ENCODE data around the gene GGA1. TPM values are rescaled to one million over a fixed set of nuclear protein-coding genes. Genes with fewer than 3 reads are reported as not detected.
"Not testable (repeated sequence)": the region's sequence is repeated elsewhere in the genome, so short reads cannot be mapped to it uniquely, and the experiment has no call there.

The GGA1 gene
- total RNA-seq, 2 donors from 2014 or later: 85.5 to 142 TPM

DNA sequence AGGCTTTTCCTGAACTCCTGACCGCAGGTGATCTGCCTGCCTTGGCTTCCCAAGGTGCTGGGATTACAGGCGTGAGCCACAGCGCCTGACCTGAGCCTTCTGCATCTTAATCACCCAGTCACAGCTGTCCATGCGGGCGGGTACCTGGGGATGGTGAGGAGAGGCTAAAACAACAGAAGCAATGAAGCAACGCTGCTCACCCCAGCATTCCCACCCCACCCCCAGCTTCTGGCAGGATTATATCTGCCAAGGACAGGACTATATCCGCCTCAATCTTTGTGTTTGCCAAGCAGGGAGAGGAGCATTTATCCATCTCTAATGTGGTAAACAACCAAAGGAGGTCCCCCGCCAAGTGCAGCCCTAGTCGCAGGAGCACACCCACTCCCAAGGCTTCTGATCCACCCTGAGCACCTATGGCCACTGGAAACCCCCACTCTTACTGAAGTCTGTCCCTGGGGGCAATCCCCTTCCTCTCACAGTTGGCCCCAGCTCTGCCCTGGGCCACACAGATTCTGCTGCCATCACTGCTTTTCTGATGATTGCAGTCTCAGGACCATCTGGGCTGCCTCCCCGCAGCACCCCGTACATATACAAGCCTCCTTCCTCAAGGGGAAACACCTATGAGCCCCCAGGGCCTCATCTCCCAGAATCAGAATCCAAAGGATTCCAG is 20.0 kb upstream of the GGA1 start:
- no peak for DNase-seq (ENCODE audit: low spot score)
- H3K36me3 Mint-ChIP-seq: no peaks in the 10 kb centered on the region
- no peak overlapping the region for H3K27ac Mint-ChIP-seq
- ATAC-seq: no peak
- no peaks in the 10 kb centered on the region for H3K9me3 Mint-ChIP-seq
- peaks cover 11 to 13% of the 10 kb centered on the region in 2 donors for H3K4me1 Mint-ChIP-seq (ENCODE audit: low read depth in 2 of 2)
- H3K4me3 Mint-ChIP-seq: no peak overlapping the region
- peaks cover 7 to 8% of the 10 kb centered on the region in 2 donors for H3K27me3 Mint-ChIP-seq

DNA sequence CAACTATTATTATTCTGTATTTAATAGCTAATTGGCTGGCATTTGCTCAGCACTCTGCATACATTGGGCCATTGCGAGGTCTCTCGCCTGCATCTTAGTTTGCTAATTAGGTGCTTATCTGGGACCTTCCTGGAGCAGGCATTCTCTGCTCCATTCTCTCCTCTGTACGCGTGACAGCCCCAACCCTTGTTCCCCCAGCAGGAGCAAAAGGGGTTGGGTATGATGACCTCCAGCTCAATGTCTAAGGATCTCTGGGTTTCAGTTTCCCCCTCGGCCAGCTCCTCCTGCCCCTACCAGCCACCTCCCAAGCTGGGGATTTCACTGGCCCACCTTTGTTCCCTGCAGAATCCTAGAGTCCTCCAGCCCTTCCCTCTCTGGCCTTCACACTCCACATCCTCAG is 19.0 kb upstream of the GGA1 start:
- Mint-ChIP-seq H3K4me1 (ENCODE audit: low read depth in 2 of 2) (peaks cover 11 to 13% of the 10 kb centered on the region in 2 donors), H3K27me3 (peaks cover 7 to 8% of the 10 kb centered on the region in 2 donors), H3K4me3 (no peak overlapping the region), H3K36me3 (no peaks in the 10 kb centered on the region), H3K9me3 (no peaks in the 10 kb centered on the region), H3K27ac (no peak overlapping the region)
- DNase-seq (ENCODE audit: low spot score) (no peak), ATAC-seq (no peak)

GRCh38 chr22:37591081-37591480 is 17.6 kb upstream of the GGA1 start:
- ATAC-seq; H3K27me3 Mint-ChIP-seq; H3K27ac Mint-ChIP-seq; H3K9me3 Mint-ChIP-seq; H3K36me3 Mint-ChIP-seq; H3K4me3 Mint-ChIP-seq; DNase-seq (ENCODE audit: low spot score): not testable (repeated sequence)
- peaks cover 11 to 13% of the 10 kb centered on the region in 2 donors for H3K4me1 Mint-ChIP-seq (ENCODE audit: low read depth in 2 of 2)

- peaks cover 11 to 13% of the 10 kb centered on the region in 2 donors for H3K4me1 Mint-ChIP-seq (ENCODE audit: low read depth in 2 of 2)
- H3K27me3 Mint-ChIP-seq: peaks cover 0 to 5% of the 10 kb centered on the region in 2 donors
- no peaks in the 10 kb centered on the region for H3K36me3 Mint-ChIP-seq
- H3K9me3 Mint-ChIP-seq: no peaks in the 10 kb centered on the region
- peak overlapping the region; percentile 43 to 66 for H3K27ac Mint-ChIP-seq
- DNase-seq (ENCODE audit: low spot score): no peak
- H3K4me3 Mint-ChIP-seq: peak overlapping the region; percentile 75
- no peak for ATAC-seq
Measured at GRCh38 chr22:37591823-37592404, 16.7 kb upstream of the GGA1 start.

DNA sequence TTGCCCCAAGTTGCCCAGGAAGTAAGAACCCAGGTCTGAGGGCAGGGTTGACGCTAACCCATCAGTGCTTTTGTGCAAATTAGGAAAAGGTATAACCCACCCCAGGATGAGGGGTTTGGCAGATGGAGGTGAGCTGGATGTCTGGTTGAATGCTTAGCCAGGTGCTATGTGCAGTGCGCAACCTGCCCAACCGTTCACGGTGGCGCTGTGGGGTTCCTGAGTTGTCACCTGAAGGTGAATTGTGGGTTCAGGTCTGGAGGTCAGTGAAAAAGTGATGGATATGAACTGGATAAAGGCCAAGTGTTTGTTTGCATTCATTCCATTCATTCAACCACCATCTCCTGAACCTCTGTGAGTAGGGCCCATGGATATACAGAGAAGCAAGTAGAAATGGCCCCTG is 14.4 kb upstream of the GGA1 start:
- no peak overlapping the region for H3K27ac Mint-ChIP-seq
- H3K9me3 Mint-ChIP-seq: no peaks in the 10 kb centered on the region
- no peak for ATAC-seq
- peaks cover 0 to 2% of the 10 kb centered on the region in 2 donors for H3K27me3 Mint-ChIP-seq
- H3K36me3 Mint-ChIP-seq: no peaks in the 10 kb centered on the region
- no peak for DNase-seq (ENCODE audit: low spot score)
- peaks cover 11 to 13% of the 10 kb centered on the region in 2 donors for H3K4me1 Mint-ChIP-seq (ENCODE audit: low read depth in 2 of 2)
- no peak overlapping the region for H3K4me3 Mint-ChIP-seq

- Mint-ChIP-seq H3K4me3 (no peak overlapping the region), H3K27me3 (peaks cover 0 to 4% of the 10 kb centered on the region in 2 donors), H3K27ac (no peak overlapping the region), H3K36me3 (no peaks in the 10 kb centered on the region), H3K9me3 (no peaks in the 10 kb centered on the region), H3K4me1 (ENCODE audit: low read depth in 2 of 2) (peaks cover 0 to 10% of the 10 kb centered on the region in 2 donors)
- ATAC-seq (no peak), DNase-seq (ENCODE audit: low spot score) (no peak)
Measured at GRCh38 chr22:37599153-37599552, 9.5 kb upstream of the GGA1 start.

- ATAC-seq (no peak), DNase-seq (ENCODE audit: low spot score) (no peak)
- Mint-ChIP-seq H3K36me3 (no peaks in the 10 kb centered on the region), H3K4me1 (ENCODE audit: low read depth in 2 of 2) (peaks cover 12 to 20% of the 10 kb centered on the region in 2 donors), H3K4me3 (no peak overlapping the region), H3K9me3 (no peaks in the 10 kb centered on the region), H3K27ac (peak overlapping the region in 1 of 2 donors; percentile 56), H3K27me3 (peaks cover 0 to 4% of the 10 kb centered on the region in 2 donors)
Measured at GRCh38 chr22:37601203-37601539, 7.5 kb upstream of the GGA1 start.

DNA sequence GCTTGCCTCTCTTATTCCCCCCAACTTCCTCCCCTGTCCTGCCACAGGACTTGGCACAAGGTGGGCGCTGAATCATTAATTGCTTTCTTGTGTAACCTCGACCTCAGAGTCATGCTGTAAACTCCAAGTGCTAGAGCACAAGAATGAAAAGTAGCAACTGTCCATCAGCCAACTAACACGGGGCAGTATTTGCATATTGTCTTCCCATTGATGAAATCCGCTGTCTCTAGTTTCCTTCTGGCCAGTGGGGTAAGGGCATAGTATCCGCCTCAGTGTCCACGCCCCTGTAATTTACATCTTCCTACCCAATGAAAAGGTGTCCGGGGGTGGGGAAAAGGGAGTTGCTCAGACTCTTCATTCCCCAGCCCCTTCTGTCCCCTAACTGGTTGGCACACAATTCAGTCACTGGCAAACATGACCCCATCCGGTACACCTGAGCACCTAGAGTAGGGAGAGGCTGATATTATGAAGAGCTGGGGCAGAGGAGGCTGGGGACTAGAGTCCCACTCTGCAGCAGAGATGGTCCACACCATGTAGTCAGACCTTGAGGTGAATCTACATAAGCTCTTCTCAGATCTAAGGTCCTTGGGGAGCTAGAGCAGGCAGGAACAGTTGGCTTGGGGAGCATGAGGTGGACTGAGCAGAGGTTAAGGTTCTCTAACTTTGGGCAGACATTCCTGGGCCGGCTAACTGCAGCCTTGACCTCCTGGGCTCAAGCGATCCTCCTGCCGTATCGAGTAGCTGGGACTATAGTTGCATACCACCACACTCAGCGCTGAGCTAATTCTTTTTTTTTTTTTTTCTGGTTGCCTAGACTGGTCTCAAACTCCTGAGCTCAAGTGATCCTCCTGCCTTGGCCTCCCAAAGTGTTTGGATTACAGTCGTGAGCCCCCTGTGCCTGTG is 6.8 kb upstream of the GGA1 start:
- peaks cover 0 to 4% of the 10 kb centered on the region in 2 donors for H3K27me3 Mint-ChIP-seq
- H3K4me3 Mint-ChIP-seq: no peak overlapping the region
- ATAC-seq: peak; percentile 24 to 69
- H3K27ac Mint-ChIP-seq: peak overlapping the region in 1 of 2 donors; percentile 56
- DNase-seq (ENCODE audit: low spot score): no peak
- H3K9me3 Mint-ChIP-seq: no peaks in the 10 kb centered on the region
- H3K4me1 Mint-ChIP-seq (ENCODE audit: low read depth in 2 of 2): peaks cover 12 to 20% of the 10 kb centered on the region in 2 donors
- no peaks in the 10 kb centered on the region for H3K36me3 Mint-ChIP-seq

GRCh38 chr22:37602546-37603277 is 5.9 kb upstream of the GGA1 start:
- H3K36me3 Mint-ChIP-seq; H3K9me3 Mint-ChIP-seq; H3K27ac Mint-ChIP-seq; H3K4me3 Mint-ChIP-seq; H3K27me3 Mint-ChIP-seq; DNase-seq (ENCODE audit: low spot score); ATAC-seq: not testable (repeated sequence)
- H3K4me1 Mint-ChIP-seq (ENCODE audit: low read depth in 2 of 2): peaks cover 13 to 25% of the 10 kb centered on the region in 2 donors

DNA sequence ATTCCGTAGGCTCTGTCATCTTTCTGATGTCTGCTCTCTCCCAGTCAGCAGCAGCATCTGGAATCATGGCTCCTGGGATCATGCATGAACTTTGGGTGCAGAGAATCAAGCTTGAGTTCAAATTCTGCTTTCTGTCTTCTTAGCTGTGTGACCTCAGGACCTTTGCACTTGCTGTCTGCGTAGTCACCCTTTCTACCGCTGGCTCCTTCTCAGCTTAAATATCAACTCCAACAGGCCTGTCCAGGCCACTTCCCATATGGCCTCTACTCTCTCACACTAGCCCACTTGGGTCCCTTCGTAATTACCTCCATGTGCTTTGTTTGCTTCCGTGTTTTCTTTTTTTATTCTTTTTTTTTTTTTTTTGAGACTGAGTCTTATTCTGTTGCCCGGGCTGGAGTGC is 4.6 kb upstream of the GGA1 start:
- H3K9me3 Mint-ChIP-seq: no peaks in the 10 kb centered on the region
- ATAC-seq (no peak), DNase-seq (ENCODE audit: low spot score) (no peak)
- H3K36me3 Mint-ChIP-seq: no peaks in the 10 kb centered on the region
- H3K4me1 Mint-ChIP-seq (ENCODE audit: low read depth in 2 of 2): peaks cover 20 to 33% of the 10 kb centered on the region in 2 donors
- H3K27me3 Mint-ChIP-seq: peaks cover 0 to 4% of the 10 kb centered on the region in 2 donors
- no peak overlapping the region for H3K27ac Mint-ChIP-seq
- no peak overlapping the region for H3K4me3 Mint-ChIP-seq

DNA sequence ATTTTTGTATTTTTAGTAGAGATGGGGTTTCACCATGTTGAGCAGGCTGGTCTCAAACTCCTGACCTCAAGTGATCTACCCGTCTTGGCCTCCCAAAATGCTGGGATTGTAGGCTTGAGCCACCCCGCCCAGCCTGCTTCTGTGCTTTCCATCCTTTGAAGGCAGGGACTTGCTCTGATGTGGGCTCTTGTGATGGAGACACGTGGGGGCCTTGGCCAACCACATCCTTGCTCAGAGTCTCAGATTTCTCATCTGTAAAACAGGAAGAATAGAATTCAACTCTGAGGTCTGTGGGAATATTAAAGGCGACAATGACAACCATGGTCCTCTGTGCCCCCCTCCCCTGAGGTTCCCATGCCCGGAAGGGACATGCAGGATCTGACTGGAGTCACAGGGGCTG is 3.8 kb upstream of the GGA1 start:
- Mint-ChIP-seq H3K4me1 (ENCODE audit: low read depth in 2 of 2) (peaks cover 27 to 41% of the 10 kb centered on the region in 2 donors), H3K36me3 (no peaks in the 10 kb centered on the region), H3K9me3 (no peaks in the 10 kb centered on the region), H3K27me3 (peaks cover 0 to 4% of the 10 kb centered on the region in 2 donors), H3K27ac (peak overlapping the region; percentile 62 to 70), H3K4me3 (peak overlapping the region; percentile 41)
- DNase-seq (ENCODE audit: low spot score) (no peak), ATAC-seq (no peak)

DNA sequence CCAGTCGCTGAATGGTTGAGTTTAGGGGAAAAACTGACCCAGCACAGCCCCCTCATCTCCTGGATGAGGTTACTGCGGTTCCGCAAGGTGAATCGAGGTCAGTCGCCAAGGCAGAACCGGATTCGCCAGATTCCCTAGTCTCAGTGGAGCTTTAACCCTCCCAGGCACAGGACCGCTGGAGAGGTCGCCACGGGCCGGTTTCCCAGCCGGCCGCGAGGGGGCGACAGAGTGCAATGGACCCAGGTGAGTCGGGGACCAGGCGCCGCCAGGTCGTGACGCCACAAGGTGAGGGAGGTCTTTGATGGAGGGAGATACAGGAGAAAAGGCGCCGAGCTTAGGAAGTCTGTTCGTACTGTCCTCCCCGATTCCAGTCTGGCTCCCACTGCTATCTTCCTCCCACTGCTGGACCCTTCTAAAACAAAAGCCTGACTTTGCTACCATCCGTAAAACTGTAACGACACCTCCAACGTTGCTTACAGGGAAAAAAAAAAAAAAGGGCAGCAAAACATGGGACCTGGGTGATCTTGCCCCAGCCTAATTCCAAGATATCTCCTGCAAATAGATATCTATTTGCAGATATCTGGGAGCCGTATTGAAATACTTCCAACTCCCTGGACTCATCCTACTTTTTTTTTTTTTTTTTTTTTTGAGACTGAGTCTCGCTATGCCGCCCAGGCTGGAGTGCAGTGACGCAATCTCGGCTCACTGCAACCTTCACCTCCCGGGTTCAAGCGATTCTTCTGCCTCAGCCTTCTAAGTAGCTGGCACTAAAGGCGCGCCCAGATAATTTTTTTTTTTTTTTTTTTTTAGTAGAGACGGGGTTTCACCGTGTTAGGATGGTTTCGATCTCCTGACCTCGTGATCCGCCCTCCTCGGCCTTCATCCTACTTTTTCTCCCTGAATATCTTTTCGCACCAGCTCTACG is 1.4 kb upstream of the GGA1 start:
- Mint-ChIP-seq H3K4me3 (peak overlapping the region; percentile 98), H3K27me3 (no peaks in the 10 kb centered on the region), H3K9me3 (no peaks in the 10 kb centered on the region), H3K4me1 (ENCODE audit: low read depth in 2 of 2) (peaks cover 29 to 36% of the 10 kb centered on the region in 2 donors), H3K27ac (peak overlapping the region; percentile 93 to 97), H3K36me3 (no peaks in the 10 kb centered on the region)
- peak in 1 of 2 donors; percentile 13 for ATAC-seq
- peak; percentile 90 for DNase-seq (ENCODE audit: low spot score)

All from natural killer cell treated with Interleukin-12 subunit alpha and Interleukin-12 subunit beta and Interleukin-15 and Interleukin-18, amount 100 ng/mL, for 72 hours (primary cell).